Measurements from ENCODE around the gene RNPEPL1. TPM values are rescaled to one million over a fixed set of nuclear protein-coding genes. Genes with fewer than 3 reads are reported as not detected.
"Not testable (repeated sequence)": the region's sequence is repeated elsewhere in the genome, so short reads cannot be mapped to it uniquely, and the experiment has no call there.

RNPEPL1 gene
- total RNA-seq, 1 donor from 2014 or later, result 37.4 TPM

DNA sequence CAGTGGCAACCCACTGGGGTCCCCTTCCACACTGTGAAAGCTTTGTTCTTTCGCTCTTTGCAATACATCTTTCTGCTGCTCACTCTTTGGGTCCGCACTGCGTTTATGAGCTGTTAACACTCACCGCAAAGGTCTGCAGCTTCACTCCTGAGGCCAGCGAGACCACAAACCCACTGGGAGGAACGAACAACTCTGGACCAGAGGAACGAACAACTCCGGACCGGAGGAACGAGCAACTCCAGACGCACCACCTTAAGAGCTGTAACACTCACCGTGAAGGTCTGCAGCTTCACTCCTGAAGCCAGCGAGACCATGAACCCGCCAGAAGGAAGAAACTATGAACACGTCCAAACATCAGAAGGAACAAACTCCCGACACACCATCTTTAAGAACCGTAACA, 29.2 kb upstream of the RNPEPL1 start:
- not testable (repeated sequence) for DNase-seq

DNA sequence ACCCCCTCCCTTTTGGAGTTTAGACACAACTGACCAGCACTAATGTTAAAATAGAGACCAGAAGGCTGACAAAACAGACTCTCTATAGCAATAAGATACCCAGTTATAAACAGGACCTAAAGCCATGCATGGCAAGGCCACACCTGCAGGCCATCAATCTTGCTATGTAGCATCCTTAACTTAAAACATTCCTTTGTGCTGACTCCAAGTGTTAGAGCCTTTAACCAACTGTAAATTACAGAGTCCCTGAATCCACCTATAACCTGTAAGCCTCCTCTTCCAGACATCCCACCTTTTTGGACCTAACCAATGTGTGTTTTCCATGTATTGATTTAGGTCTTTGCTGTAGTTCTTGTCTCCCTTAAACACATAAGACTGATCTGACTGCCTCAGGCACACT, 28.4 kb upstream of the RNPEPL1 start:
- DNase-seq, result no peak

DNA sequence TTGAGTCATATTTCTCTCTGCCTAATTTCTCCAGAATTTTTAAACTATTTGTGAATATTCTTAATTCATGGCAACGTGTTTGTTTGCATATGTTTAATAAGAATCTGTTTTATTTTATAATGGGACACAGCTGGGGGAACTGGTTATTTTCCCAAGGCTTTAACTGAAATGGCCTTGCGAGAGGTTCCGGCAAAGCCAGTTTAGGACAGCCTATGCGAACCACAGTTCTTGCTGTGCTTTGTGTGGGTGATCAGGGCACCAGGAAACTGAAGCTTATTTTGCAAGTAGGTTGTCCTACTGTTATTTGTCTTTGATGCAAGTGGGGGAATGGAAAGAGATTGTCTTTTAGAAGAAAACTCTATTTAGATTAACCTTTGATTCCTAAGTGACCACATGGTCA, 17.0 kb upstream of the RNPEPL1 start:
- DNase-seq, result no peak

DNA sequence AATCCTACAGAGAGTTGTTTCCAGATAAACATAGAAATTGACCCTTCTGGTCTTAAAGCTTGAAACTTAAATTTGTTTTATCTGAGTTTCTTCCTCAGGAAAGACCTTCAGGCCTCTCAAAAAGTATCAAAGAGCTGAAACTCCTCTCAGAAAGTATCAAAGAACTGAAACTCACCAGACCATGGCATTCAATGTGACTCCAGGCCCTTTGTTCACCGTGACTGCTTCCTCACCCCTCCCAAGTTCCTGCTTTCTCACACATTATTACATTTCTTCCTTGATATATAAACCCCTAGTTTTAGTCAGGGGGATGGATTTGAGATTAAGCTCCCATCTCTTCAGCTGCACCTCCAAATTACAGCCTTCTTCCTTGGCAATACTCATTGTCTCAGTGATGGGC, 16.5 kb upstream of the RNPEPL1 start:
- no peak for DNase-seq

DNA sequence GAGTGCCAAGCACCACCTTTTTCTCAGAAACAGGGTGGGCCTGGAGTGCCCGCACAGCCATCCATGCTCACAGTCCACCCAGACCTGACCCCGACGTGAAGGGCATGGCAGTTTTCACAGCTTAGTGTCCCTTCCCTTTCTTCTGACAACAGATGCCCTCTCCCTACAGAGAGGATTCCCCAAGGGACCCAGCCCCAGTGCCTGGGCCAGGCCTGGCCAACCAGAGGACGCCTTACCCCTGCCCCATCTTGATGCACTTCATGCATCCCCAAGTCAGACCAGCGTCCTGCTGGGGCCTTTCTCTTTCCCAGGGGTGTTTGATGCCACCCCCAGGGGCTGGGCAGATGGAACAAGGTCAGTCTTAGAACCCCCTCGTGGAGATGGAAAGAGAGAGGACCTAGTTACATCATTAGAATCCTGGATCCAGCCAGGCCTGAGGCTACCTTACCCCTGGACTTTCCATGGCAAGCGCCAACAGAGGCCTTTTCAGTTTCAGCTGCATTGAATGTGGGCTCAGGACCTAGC, 14.3 kb upstream of the RNPEPL1 start:
- no peak for DNase-seq

DNA sequence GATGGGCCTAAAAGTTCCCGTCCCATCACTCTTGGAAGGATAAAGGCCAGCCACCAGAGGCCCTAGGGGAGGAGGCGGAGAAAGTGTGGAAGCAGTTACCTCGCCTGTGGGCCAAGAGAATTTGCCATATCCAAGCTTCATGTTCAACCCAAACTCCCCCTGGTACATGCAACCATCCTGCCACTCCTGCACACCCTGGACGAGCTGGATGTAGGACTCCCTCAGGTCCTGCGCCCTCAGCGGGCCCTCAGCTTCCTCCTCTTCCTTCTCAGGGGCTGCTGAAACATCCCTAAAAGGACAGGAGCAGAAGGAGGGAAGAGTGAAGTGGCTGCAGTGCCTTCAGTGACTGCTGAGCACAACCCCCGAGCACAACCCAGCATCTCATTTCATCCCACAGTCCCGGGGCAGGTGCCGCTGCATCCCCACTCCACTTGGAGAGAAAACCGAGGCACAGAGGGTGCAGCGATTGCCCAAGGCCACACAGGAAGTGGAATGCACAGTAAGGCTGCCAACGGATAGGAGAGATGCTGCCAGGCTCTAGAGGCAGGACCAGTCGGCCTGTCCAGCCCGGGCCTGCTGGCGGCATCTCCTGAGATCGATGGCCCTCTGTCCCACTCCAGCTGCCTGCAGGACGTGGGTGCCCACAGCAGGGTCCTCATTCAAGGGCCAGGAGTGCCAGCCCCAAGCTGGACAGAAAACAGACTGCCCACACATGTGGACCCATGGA, 13.4 kb upstream of the RNPEPL1 start:
- no peak for DNase-seq

DNA sequence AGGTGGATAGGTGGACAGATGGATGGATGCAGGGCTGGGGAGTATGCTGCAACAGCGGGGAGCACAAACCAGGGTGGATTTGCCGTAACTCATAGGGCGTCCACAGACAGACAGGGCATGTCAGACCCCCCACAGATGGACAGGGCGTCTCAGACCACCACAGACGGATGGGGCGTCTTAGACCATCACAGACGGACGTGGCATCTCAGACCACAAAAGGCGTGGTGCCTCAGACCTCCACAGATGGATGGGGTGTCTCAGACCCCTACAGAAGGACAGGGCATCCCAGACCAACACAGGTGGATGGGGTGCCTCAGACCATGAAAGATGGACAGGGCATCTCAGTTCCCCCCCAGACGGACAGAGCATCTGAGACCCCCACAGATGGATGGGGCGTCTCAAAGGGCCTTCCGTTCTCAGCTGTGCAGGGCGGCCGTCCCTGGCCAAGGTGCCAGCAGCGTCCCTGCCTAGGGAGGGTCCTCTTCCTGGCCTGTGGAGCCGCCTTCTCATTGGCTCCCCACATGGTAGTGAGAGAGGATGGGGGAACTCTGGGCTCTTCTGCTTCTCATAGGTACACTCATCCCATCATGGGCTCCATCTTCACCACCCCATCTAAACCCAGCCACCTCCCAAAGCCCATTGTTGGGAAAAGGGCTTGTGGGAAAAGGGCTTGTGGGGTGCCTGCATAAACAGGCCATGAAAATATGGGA, 12.6 kb upstream of the RNPEPL1 start:
- DNase-seq, result no peak

DNA sequence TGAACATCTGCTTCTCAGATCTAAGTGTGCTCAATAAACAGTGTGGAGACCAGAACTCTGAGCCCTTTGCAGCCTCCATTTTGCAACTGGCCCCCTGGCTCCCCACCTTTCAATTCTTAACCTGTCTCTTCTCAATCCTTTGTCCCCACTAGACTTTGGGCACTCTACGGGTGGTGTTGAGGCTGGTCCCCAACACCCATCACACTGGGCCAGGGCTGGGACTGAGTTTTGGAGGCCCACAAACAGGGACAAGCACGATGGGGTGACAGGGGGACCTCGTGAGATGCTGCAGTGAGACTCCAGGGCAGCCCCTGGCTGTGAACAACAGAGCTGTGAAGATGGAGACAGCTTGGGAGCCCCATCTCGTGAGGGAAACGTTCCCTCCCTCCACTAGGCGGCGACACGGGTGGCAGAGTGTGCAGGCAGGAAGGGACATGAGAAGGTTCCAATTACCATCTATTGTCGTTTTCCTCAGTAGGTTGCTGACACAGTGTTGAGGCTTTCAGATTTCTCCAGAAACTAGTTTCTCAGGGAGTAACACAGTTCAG, 11.7 kb upstream of the RNPEPL1 start:
- peak; percentile 50 for DNase-seq

DNA sequence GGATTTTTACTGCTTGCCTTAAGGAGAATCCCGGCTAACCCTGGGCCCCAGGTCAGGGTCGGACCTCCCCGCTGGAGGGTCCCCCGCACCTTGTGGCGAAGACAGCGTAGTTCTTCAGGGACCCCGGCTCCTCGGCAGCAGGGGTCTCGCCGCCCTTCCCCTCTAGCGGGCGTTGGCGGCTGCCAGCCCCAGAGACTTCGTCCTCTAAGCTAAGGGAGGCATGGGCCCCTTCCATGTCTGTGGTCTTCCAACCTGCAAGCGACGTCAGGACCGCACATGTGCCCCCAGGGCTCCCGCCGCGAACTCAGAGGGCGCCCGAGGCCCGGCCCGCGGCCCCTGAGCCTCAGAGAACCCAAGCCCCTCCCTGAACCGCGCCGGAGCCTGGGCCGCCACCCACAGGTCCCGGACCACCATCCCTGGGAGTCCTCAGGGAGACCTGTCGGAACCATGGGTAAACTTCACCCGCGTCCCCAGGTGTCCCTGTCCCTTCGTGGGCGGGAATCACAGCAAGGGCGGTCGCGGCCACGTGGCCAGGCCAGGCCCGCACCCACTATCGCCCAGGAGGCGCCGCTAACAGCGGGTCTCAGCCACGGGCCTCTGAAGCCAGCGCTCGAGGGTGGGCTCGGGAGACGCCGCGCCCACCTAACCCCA, 11.1 kb upstream of the RNPEPL1 start:
- no peak for DNase-seq

DNA sequence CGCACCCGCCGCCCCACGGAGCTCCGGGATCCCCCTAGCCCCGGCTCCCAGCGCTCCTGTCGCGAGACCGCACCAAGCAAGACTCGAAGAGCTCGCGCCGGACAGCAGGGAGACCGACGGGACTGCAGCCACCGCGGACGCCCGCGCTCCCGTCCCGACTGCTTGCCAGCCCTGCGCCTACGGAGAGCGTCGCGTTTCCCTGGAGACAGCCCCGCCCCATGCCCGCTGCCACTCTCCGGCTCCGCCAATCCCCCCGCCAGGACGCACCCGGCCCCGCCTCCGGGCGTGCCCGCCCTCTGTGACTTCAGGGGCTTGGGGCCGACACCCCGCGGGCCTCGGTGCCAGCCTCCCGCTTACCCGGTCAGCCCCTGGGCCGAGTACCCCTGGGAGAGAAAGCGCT, 10.5 kb upstream of the RNPEPL1 start, which contains the start of gene ANKMY1:
Gene ANKMY1, minus strand, starts transcription at position 181 of the 400 bp plus-strand sequence. CDS start 653 bp downstream, outside the sequence.
- DNase-seq, result peak; percentile 84

DNA sequence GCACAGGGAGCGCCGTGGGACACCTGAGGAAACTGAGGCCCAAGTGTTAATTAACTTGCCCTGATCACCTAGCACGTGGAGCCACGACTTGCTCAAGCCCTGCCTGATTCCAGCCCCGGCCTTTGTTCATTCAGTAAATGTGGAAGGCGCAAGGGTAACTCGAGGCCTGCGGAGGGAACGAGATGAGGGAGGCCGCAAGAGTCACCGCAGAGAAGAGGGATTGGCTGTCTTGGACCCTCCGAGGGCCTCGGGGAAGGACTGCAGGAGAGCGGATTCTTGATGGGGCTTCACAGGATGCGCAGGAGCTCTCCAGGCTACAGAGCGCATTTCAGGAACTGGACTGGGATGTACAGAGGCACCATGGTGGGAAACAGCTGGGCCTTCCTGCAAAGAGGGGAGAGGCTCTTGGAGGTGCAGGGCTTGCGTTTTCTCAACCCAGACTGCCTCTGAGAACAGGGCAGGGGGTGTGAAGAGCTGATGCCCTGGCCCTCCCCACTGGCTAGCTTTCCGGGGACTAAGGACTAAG, 10.0 kb upstream of the RNPEPL1 start:
- no peak for DNase-seq

DNA sequence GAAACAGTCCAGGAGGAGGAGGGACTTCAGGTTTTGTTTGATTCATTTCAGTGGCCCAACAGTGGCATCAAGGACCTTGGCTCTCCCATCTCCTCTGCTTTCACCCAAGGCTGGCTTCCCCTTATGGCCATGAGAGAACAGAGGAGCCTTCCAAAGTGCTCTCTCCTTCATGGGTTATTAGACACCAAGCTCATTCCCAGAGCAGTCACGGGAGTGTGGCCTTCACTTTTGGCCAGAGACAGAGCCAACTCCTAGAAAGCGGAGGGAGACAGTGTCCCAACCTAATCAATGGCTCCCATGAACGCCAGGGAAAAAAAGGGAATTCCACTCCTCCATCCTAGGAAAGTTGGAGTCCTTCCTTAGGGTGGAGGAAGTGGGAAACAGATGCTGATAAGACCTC, 9.0 kb upstream of the RNPEPL1 start:
- DNase-seq, result no peak

DNA sequence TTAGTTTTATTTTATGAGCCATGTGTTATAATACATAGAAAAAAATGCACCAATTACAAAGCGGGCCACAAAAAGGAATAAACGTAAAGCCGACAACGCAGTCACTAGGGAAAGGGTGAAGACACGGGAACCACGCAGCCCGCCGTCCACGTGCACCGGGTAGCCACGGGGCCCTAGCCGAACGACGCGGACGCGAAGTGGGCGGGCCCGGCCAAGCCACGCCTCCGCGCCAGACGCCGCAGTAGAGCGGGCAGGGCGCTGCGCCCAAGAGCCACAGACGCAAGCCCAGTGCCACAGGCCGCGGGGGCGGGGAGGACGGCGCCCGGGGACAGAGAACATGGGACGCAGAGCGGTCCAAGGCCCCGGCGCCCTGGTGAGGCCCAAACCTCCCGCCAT, 8.2 kb upstream of the RNPEPL1 start, which contains the start of gene DUSP28:
Gene DUSP28, plus strand, starts transcription at position 274 of the 396 bp plus-strand sequence. CDS start 328 bp downstream, outside the sequence.
- peak; percentile 91 for DNase-seq

DNA sequence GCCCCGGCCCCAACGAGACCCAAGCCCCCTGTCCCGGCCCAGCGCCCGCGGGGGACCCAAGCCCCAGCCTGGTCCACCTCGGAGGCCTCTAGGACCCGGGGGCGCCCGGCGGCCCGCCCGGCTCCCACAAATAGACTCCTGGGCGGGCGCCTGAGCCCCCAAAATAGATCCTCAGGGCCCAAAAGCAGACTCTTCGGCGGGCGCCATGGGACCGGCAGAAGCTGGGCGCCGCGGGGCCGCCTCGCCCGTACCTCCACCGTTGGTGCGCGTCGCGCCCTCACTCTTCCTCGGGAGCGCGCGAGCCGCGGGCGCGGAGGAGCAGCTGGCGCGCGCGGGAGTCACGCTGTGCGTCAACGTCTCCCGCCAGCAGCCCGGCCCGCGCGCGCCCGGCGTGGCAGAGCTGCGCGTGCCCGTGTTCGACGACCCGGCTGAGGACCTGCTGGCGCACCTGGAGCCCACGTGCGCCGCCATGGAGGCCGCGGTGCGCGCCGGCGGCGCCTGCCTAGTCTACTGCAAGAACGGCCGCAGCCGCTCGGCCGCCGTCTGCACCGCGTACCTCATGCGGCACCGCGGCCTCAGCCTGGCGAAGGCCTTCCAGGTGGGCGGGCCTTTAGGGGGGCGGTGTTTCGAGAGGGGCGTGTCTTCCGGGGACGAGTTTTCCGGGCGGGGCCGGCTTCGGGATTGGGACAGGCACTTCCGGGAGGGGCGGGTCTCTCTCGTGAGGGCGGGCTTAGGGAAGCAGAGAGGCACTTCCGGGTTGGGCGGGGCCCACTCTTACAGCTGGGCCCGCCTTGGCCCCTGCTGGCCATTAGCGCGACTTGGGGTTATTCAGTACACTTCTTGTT, 7.6 kb upstream of the RNPEPL1 start:
- peak; percentile 99 for DNase-seq

DNA sequence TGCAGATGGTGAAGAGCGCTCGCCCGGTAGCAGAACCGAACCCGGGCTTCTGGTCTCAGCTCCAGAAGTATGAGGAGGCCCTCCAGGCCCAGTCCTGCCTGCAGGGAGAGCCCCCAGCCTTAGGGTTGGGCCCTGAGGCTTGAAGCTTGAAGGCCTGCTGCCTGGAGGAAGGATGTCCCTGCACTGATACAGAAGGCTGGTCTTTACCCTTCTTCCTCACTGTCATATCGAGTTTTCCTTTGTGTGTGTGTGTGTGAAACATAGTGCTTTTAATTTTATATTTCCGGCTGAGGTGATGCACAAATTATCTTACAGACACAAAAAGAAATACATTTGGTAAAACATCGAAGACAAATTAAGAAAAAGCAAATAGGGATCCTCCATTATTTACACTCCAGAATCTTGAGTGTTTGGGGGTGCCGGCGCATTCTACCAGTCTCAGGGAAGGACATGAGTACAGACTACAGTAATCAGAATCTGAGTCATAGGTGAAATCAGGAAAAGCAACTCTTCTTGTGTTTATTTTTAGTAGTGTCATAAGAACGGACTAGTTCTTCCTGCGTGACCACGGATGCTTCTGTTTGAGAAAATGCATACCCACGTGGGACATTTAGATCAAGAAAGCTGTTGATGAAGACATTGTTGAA, 6.8 kb upstream of the RNPEPL1 start:
- DNase-seq, result no peak

DNA sequence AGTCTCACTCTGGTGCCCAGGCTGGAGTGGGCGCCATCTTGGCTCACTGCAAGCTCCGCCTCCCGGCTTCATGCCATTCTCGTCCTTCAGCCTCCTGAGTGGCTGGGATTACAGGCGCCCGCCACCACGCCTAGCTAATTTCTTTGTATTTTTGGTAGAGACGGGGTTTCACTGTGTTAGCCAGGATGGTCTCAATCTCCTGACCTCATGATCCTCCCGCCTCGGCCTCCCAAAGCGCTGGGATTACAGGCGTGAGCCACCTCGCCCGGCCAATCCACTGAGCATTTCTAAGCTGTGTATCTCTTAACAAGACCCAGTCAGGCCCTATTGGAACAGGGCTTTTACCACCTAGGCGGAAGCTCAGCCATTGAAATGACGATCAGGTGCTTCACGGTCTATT, 5.1 kb upstream of the RNPEPL1 start:
- DNase-seq, result not testable (repeated sequence)

DNA sequence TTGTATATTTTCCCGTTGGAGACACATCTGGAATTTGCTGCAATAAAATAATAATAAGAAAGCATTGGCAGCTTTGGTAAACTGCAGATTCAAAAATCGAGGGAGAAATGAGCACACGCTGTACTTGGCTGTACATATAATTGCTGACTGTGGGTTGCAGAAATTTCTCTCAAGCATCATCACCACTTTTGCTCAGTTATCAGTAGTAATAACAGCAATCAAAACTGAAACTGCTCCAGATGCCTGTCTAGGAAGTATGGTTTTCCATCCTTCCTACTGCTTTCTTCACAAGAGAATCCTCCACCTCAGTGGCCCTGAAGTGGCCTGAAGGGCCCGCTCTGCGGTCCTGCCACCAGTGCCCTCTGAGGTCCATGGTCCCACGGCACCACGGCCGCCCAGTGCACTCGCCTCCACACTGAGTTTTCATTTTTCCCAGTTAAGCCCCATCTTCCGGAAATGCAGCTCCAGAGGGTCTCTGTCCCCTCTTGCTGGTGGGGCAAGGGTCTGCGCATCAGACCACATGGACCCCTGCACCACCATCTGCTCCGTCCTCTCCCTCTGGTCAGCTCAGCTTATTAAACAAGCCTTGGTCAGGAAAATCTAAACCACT, 4.2 kb upstream of the RNPEPL1 start:
- DNase-seq, result no peak

DNA sequence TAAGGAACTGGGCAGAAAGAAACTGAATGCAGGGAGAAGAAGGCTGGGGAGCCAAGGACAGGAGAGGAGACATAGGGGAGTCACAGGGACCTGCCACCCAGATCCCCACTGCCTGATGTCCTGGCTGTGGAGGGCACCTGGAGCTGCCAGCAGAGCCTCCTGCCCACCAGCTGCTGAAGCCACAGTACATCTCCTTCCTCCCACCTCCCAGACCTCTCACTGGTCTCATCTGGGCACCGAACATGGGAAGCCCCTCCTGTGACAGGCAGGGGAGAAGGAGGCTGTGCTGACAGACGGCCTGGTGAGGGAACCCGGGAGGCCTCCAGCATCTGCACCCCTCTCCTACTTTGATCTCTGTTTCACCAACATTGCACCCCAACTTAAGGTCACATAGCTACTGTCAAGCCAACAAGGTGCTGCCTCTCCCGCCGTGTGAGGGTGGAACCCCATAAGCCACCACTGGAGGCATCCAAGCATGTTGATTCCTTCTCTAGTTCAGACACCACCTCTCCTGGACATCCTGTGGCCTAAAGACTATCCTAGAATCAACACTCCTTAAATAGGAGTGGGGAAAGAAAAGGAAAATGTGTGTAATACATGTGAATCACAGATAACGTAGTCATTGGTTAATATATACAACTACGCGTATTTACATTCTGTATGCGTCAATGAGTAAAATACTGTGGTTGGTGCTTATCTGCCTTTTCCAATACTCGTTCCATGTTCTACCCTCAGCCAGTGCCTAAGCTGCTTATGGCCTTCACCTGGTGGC, 3.5 kb upstream of the RNPEPL1 start:
- no peak for DNase-seq
